DMS79 (cell line): ENCODE results near the gene PLAU.
"Not testable (repeated sequence)": the region's sequence is repeated elsewhere in the genome, so short reads cannot be mapped to it uniquely, and the experiment has no call there.

Experiments used
- DNase-seq: peaks from one replicate; lab custom pipeline; 2025; lab: John Stamatoyannopoulos, UW

Gene PLAU

GRCh38 chr10:73950155-73950948 lies 39.4 kb downstream of the PLAU start:
- no peak for DNase-seq

GRCh38 chr10:73953665-73954064 lies 42.7 kb downstream of the PLAU start:
- DNase-seq: no peak

GRCh38 chr10:73954737-73955136 lies 43.8 kb downstream of the PLAU start:
- no peak for DNase-seq

GRCh38 chr10:73955719-73956118 lies 44.8 kb downstream of the PLAU start:
- no peak for DNase-seq

GRCh38 chr10:73956476-73957359 lies 45.8 kb downstream of the PLAU start:
- DNase-seq: no peak

- DNase-seq: no peak
Observed at GRCh38 chr10:73959484-73960243, 48.7 kb downstream of the PLAU start.

- no peak for DNase-seq
Observed at GRCh38 chr10:73962386-73962785, 51.5 kb downstream of the PLAU start.

- not testable (repeated sequence) for DNase-seq
Observed at GRCh38 chr10:73963533-73963932, 52.6 kb downstream of the PLAU start.

GRCh38 chr10:73964743-73965142 lies 53.8 kb downstream of the PLAU start:
- no peak for DNase-seq

- not testable (repeated sequence) for DNase-seq
Observed at GRCh38 chr10:73965267-73965889, 54.4 kb downstream of the PLAU start.

GRCh38 chr10:73965890-73966768 lies 55.2 kb downstream of the PLAU start:
- DNase-seq: no peak

GRCh38 chr10:73967022-73967429 lies 56.1 kb downstream of the PLAU start:
- DNase-seq: no peak
